ENCODE data around the gene TSFM.

Gene TSFM

DNA sequence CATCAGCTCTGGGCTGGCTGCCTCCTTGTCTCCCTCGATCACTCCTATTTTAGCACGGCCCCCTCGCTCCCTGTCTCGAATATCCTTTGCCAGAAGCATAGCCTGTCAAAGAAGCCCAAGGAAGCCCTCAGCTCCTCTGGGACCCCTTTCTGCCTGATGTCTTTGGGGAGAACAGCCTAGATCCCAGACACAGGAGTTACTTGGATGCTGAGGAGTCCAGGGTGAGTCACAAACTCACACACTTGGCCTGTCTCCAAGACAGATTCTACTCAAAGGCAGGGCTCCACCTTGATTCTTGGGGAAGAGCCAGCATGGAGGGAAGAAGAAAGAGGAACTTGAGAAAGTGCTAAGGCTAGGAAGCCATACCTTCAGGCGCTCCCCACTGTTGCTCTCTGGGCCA, 27.9 kb downstream of the TSFM start:
- no peak for FAIRE-seq
- TF ChIP-seq, protein P1, sequence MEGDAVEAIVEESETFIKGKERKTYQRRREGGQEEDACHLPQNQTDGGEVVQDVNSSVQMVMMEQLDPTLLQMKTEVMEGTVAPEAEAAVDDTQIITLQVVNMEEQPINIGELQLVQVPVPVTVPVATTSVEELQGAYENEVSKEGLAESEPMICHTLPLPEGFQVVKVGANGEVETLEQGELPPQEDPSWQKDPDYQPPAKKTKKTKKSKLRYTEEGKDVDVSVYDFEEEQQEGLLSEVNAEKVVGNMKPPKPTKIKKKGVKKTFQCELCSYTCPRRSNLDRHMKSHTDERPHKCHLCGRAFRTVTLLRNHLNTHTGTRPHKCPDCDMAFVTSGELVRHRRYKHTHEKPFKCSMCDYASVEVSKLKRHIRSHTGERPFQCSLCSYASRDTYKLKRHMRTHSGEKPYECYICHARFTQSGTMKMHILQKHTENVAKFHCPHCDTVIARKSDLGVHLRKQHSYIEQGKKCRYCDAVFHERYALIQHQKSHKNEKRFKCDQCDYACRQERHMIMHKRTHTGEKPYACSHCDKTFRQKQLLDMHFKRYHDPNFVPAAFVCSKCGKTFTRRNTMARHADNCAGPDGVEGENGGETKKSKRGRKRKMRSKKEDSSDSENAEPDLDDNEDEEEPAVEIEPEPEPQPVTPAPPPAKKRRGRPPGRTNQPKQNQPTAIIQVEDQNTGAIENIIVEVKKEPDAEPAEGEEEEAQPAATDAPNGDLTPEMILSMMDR (IDR thresholded peaks at IDR 0.05; ENCODE audit: insufficient read depth, missing control alignments) = no peak
- no peak for DNase-seq (ENCODE audit: insufficient read length, low spot score)

- DNase-seq (ENCODE audit: insufficient read length, low spot score) (no peak), FAIRE-seq (no peak)
- TF ChIP-seq, protein P1 (IDR thresholded peaks at IDR 0.05; ENCODE audit: insufficient read depth, missing control alignments) = no peak
Observed at GRCh38 chr12:57811028-57811755, 28.6 kb downstream of the TSFM start.

DNA sequence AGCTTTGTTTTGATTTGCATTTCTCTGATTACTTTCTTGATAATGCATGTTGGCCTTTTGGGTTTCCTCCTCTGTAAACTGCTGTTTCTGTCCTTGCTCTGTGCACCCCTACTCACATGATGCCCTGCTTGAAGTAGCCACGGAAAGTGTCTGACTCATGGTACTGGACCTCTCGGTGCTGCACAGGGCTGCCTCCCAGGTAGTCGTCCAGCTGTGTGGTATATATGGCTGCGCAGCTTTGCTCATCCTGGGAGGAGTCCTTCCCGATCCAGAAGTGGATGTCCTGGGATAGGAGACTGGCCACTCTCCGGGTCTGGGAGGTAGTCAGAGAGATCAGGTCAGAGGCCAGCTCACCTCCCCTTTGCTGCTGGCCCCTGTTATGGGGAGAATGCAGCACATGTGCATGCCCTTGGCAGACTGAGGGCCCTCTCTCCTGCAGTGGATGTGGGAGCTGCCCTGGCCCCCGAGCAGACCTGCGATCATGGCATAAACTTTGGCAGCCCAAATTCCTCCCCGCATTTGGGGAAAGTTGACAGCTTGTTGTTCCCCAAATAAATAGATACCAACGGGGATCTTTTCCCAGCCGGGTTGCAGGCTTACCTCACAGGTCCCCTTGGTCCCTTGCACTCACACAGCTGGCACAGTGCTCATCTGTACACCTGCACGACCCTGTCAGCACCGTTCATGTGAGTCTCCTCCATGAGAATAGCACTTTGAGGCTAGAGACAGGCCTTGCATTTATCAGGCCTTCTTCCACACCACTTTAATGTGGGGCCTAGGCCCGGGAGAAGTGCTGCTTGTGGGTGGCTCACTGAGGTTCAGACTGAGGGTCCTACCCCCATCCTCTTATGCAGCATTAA, 30.8 kb downstream of the TSFM start:
- no peak for DNase-seq (ENCODE audit: insufficient read length, low spot score)
- TF ChIP-seq, protein P1 (IDR thresholded peaks at IDR 0.05; ENCODE audit: insufficient read depth, missing control alignments) = no peak
- FAIRE-seq = no peak

DNA sequence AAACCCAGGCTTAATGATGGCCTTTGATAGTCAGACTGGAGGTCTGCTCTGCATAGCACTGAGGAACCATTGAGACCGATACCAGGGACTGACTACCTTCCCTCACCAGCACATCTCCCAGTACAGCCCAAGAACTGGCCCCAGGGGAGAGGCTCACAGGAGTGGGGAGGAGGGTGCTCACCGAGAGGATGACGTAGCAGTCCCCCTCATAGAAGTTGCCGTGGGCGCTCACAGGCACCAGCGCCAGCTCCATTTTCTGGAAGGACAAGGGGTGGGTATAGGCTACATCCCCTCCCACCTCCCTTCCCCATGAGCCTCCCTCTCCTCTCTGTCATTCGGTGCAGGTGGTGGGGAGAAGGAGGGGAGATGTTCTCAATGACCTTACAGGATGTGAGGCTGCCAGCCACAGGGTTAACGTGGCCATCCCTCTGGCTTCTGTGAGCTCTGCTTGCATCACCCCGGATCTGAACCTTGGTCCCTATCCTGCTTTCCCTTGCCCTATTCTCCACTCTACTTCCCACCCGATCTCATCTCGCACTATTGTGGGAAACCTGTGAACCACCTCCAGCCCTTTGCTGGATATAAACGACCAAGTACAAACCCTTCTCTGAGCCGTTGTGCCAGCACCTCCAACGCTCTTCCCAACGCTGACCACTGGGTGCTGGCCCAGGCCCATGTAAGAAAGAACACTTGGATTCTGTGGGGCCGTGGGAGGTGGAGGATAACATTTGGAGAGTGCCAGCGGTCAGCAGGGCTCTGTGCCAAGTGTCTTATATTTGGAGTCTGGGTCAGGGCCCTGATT, 31.6 kb downstream of the TSFM start:
- TF ChIP-seq, protein P1 (IDR thresholded peaks at IDR 0.05; ENCODE audit: insufficient read depth, missing control alignments) = no peak
- FAIRE-seq (no peak), DNase-seq (ENCODE audit: insufficient read length, low spot score) (no peak)

DNA sequence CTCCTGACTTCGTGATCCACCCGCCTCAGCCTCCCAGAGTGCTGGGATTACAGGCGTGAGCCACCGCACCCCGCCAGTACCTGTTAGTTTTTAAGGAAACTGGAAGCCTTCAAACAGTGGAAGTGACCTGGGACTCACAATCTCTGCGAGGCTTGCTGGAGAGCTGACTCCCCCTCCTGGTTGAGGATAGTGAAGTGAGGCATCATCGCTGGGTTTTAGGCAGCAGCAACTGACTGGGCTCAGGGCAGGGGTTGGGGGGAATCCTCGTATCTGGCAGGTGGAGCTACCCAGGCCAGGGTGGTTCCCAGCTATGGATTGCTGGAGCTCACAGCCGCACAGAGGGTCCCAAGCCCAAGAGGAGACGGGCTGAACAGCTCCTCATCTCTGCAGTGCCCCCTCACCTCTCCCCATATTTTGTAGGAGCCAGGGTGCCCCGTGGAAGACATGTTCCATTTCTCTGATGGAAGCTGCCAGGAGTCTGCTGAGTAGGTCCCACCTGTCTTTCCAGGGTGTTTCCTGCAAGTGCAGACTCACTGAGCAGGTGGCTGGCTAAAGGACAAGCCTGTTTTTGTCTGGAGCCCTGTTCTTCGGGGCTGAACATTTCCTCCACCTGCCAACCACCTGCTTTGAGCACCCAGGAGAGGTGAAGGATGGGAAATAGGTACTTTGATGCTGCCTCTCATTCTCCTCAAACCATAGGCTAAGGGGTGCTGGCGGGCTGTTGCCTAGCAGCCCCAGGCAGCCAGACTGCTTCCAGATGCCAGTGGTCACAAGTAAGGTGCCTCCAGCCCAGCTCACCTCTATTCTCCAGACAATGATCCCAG, 32.8 kb downstream of the TSFM start:
- TF ChIP-seq, protein P1 (IDR thresholded peaks at IDR 0.05; ENCODE audit: insufficient read depth, missing control alignments) = peak; percentile 19
- FAIRE-seq (no peak), DNase-seq (ENCODE audit: insufficient read length, low spot score) (no peak)

DNA sequence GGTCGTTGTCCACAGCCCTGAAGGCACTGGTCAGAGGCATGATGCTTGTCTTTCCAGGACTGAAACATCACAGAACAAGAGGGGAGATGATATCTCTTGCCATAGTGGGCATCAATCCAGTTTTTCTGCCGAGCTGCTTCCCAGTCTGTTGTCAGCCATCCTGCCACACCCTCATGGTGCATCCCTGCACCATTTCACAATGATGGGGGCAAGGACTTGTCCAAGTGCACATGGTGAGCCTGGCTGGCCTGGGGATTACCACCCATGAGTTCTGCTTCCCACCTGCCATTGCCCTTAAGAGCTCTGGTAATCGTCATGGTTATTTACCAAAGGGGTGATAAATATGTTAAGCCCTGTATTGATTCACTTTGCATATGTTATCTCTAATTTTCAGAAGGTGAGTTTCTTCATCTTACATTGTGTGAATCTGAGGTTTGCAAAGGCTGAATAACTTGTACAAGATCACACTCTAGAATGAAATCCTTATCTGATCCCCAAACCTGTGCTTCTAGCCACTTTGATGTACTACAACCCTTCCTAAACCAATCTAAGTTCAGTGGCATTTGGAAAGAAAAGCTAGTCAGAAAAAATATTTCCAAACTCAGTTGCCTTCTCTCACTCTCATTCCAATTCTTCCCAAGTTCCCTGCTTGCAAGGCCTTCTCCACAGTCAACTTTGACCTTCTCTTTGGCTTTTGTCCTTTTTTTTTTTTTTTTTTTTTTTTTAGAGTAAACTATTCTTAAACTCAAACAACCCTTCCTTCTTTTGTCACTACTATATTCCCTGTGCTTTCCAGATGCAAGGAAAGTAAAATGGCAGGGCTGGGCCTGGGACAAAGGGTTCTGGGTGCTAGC, 33.6 kb downstream of the TSFM start:
- FAIRE-seq (no peak), DNase-seq (ENCODE audit: insufficient read length, low spot score) (no peak)
- TF ChIP-seq, protein P1 (IDR thresholded peaks at IDR 0.05; ENCODE audit: insufficient read depth, missing control alignments) = no peak
